Ishikawa (cell line): Measurements from ENCODE around the gene CCDC141.

Experiments used
- CEBPB ChIP-seq: IDR thresholded peaks from 2 replicates; pipeline ENCODE4 v1.6.1; 2012
- CREB1 ChIP-seq: IDR thresholded peaks from 2 replicates; pipeline ENCODE4 v1.6.1; 2012; ENCODE audit warnings: low read depth
- NFIC ChIP-seq: IDR thresholded peaks from 2 replicates; pipeline ENCODE4 v1.6.1; 2012
- TEAD4 ChIP-seq: IDR thresholded peaks from 2 replicates; pipeline ENCODE4 v1.6.1; 2012
- YY1 ChIP-seq: IDR thresholded peaks from 2 replicates; pipeline ENCODE4 v1.6.1; 2012; ENCODE audit warnings: low read depth

DNA sequence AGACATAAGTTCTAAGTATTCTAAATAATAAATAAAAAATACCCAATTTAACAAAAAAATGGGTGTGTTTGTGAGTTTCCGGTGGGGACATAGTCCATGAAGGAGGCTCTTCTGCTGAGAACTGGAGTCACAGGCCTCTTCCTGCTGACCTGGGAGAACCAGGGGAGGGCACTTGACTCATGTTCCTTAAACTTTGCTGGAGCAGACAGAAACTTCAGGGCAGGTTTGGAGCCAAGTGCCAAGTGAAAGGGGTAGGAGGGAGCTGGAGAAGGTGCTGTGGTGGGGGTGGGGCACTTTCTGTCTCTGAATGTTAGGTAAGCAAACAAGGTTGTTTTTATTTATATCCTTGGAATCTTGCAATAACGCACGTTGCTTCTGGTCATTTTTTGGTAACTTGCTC is 163.9 kb downstream of the CCDC141 start:
- TF ChIP-seq CEBPB (no peak), NFIC (no peak), TEAD4 (no peak), YY1 (no peak), CREB1 (no peak)
